Measurements from ENCODE around the gene PPP3CA. TPM values are rescaled to one million over a fixed set of nuclear protein-coding genes. Genes with fewer than 3 reads are reported as not detected.

PPP3CA gene
- total RNA-seq, 2 donors from 2014 or later: 11.3 to 15.6 TPM

- Mint-ChIP-seq H3K27me3 (ENCODE audit: low read depth) (peaks cover 37% of the 10 kb centered on the region), H3K4me3 (peak overlapping the region; percentile 97 to 99), H3K27ac (peak overlapping the region; percentile 61), H3K4me1 (ENCODE audit: low read depth) (peaks cover 24% of the 10 kb centered on the region), H3K9me3 (no peaks in the 10 kb centered on the region), H3K36me3 (ENCODE audit: insufficient read depth in 2 of 2) (peaks cover 0 to 9% of the 10 kb centered on the region in 2 donors)
- peak; percentile 89 to 90 for ATAC-seq (replicated peaks in 1 of 2)
- DNase-seq: peak; percentile 97 to 98
Measured at GRCh38 chr4:101347557-101348366, 436 bp upstream of the PPP3CA start.

GRCh38 chr4:101346351-101347266 lies 717 bp downstream of the PPP3CA start:
- H3K27ac Mint-ChIP-seq: peak overlapping the region; percentile 82
- H3K27me3 Mint-ChIP-seq (ENCODE audit: low read depth): peaks cover 37% of the 10 kb centered on the region
- no peaks in the 10 kb centered on the region for H3K9me3 Mint-ChIP-seq
- DNase-seq (peak; percentile 56 to 63), ATAC-seq (replicated peaks in 1 of 2) (peak; percentile 20 to 24)
- peaks cover 0 to 9% of the 10 kb centered on the region in 2 donors for H3K36me3 Mint-ChIP-seq (ENCODE audit: insufficient read depth in 2 of 2)
- peaks cover 24% of the 10 kb centered on the region for H3K4me1 Mint-ChIP-seq (ENCODE audit: low read depth)
- peak overlapping the region; percentile 97 to 99 for H3K4me3 Mint-ChIP-seq

- Mint-ChIP-seq H3K9me3 (no peaks in the 10 kb centered on the region), H3K27ac (peak overlapping the region; percentile 61)
- ATAC-seq (replicated peaks in 1 of 2): no peak
Measured at GRCh38 chr4:101345596-101346350, 1.6 kb downstream of the PPP3CA start.

GRCh38 chr4:101345271-101345595 lies 2.1 kb downstream of the PPP3CA start:
- peaks cover 34% of the 10 kb centered on the region for H3K27me3 Mint-ChIP-seq (ENCODE audit: low read depth)
- no peak for ATAC-seq (replicated peaks in 1 of 2)
- no peaks in the 10 kb centered on the region for H3K9me3 Mint-ChIP-seq
- H3K4me3 Mint-ChIP-seq: peak overlapping the region; percentile 89 to 92
- H3K27ac Mint-ChIP-seq: peak overlapping the region; percentile 61
- peaks cover 24% of the 10 kb centered on the region for H3K4me1 Mint-ChIP-seq (ENCODE audit: low read depth)
- peak in 1 of 2 donors; percentile 19 for DNase-seq
- H3K36me3 Mint-ChIP-seq (ENCODE audit: insufficient read depth in 2 of 2): peaks cover 0 to 9% of the 10 kb centered on the region in 2 donors

More at GRCh38 chr4:101345596-101346350, 1.6 kb downstream of the PPP3CA start:
- Mint-ChIP-seq H3K4me1 (ENCODE audit: low read depth) (peaks cover 24% of the 10 kb centered on the region), H3K36me3 (ENCODE audit: insufficient read depth in 2 of 2) (peaks cover 0 to 9% of the 10 kb centered on the region in 2 donors), H3K27me3 (ENCODE audit: low read depth) (peaks cover 37% of the 10 kb centered on the region), H3K4me3 (peak overlapping the region; percentile 97 to 99)
- peak; percentile 52 to 56 for DNase-seq

GRCh38 chr4:101339332-101339731 lies 8.0 kb downstream of the PPP3CA start:
- no peak for DNase-seq
- no peak for ATAC-seq (replicated peaks in 1 of 2)
- Mint-ChIP-seq H3K9me3 (no peaks in the 10 kb centered on the region), H3K27me3 (ENCODE audit: low read depth) (no peaks in the 10 kb centered on the region), H3K36me3 (ENCODE audit: insufficient read depth in 2 of 2) (no peaks in the 10 kb centered on the region), H3K27ac (no peak overlapping the region), H3K4me1 (ENCODE audit: low read depth) (peaks cover 24% of the 10 kb centered on the region), H3K4me3 (no peak overlapping the region)

- Mint-ChIP-seq H3K27me3 (ENCODE audit: low read depth) (no peaks in the 10 kb centered on the region), H3K36me3 (ENCODE audit: insufficient read depth in 2 of 2) (no peaks in the 10 kb centered on the region), H3K9me3 (no peaks in the 10 kb centered on the region), H3K4me1 (ENCODE audit: low read depth) (peaks cover 23% of the 10 kb centered on the region), H3K27ac (no peak overlapping the region), H3K4me3 (no peak overlapping the region)
- DNase-seq (no peak), ATAC-seq (replicated peaks in 1 of 2) (peak in 1 of 2 donors; percentile 27)
Measured at GRCh38 chr4:101337688-101338087, 9.6 kb downstream of the PPP3CA start.

- H3K4me3 Mint-ChIP-seq: peak overlapping the region in 1 of 2 donors; percentile 66
- peaks cover 17% of the 10 kb centered on the region for H3K27me3 Mint-ChIP-seq (ENCODE audit: low read depth)
- H3K27ac Mint-ChIP-seq: no peak overlapping the region
- H3K9me3 Mint-ChIP-seq: no peaks in the 10 kb centered on the region
- DNase-seq (no peak), ATAC-seq (replicated peaks in 1 of 2) (peak; percentile 46 to 88)
- no peaks in the 10 kb centered on the region for H3K36me3 Mint-ChIP-seq (ENCODE audit: insufficient read depth in 2 of 2)
- peaks cover 28% of the 10 kb centered on the region for H3K4me1 Mint-ChIP-seq (ENCODE audit: low read depth)
Measured at GRCh38 chr4:101334963-101335572, 12.3 kb downstream of the PPP3CA start.

- Mint-ChIP-seq H3K27me3 (ENCODE audit: low read depth) (peaks cover 17% of the 10 kb centered on the region), H3K36me3 (ENCODE audit: insufficient read depth in 2 of 2) (no peaks in the 10 kb centered on the region), H3K9me3 (no peaks in the 10 kb centered on the region), H3K4me3 (no peak overlapping the region), H3K4me1 (ENCODE audit: low read depth) (peaks cover 37% of the 10 kb centered on the region), H3K27ac (no peak overlapping the region)
- ATAC-seq (replicated peaks in 1 of 2) (no peak), DNase-seq (no peak)
Measured at GRCh38 chr4:101332424-101332823, 14.9 kb downstream of the PPP3CA start.

GRCh38 chr4:101331017-101331416 lies 16.3 kb downstream of the PPP3CA start:
- no peak overlapping the region for H3K4me3 Mint-ChIP-seq
- H3K9me3 Mint-ChIP-seq: no peaks in the 10 kb centered on the region
- no peak overlapping the region for H3K27ac Mint-ChIP-seq
- no peak for ATAC-seq (replicated peaks in 1 of 2)
- no peaks in the 10 kb centered on the region for H3K36me3 Mint-ChIP-seq (ENCODE audit: insufficient read depth in 2 of 2)
- peaks cover 47% of the 10 kb centered on the region for H3K4me1 Mint-ChIP-seq (ENCODE audit: low read depth)
- no peak for DNase-seq
- H3K27me3 Mint-ChIP-seq (ENCODE audit: low read depth): peaks cover 29% of the 10 kb centered on the region

GRCh38 chr4:101329592-101329991 lies 17.7 kb downstream of the PPP3CA start:
- no peak overlapping the region for H3K4me3 Mint-ChIP-seq
- ATAC-seq (replicated peaks in 1 of 2): no peak
- H3K27me3 Mint-ChIP-seq (ENCODE audit: low read depth): peaks cover 29% of the 10 kb centered on the region
- DNase-seq: no peak
- no peaks in the 10 kb centered on the region for H3K36me3 Mint-ChIP-seq (ENCODE audit: insufficient read depth in 2 of 2)
- H3K4me1 Mint-ChIP-seq (ENCODE audit: low read depth): peaks cover 37% of the 10 kb centered on the region
- H3K27ac Mint-ChIP-seq: no peak overlapping the region
- H3K9me3 Mint-ChIP-seq: no peaks in the 10 kb centered on the region

- Mint-ChIP-seq H3K4me3 (peak overlapping the region; percentile 47 to 55), H3K36me3 (ENCODE audit: insufficient read depth in 2 of 2) (no peaks in the 10 kb centered on the region), H3K9me3 (no peaks in the 10 kb centered on the region), H3K4me1 (ENCODE audit: low read depth) (peaks cover 36% of the 10 kb centered on the region), H3K27me3 (ENCODE audit: low read depth) (peaks cover 29% of the 10 kb centered on the region), H3K27ac (peak overlapping the region; percentile 21)
- DNase-seq (peak; percentile 24 to 33), ATAC-seq (replicated peaks in 1 of 2) (peak; percentile 91)
Measured at GRCh38 chr4:101328063-101328602, 19.2 kb downstream of the PPP3CA start.

- Mint-ChIP-seq H3K27me3 (ENCODE audit: low read depth) (peaks cover 20% of the 10 kb centered on the region), H3K27ac (no peak overlapping the region), H3K4me3 (no peak overlapping the region), H3K4me1 (ENCODE audit: low read depth) (peaks cover 31% of the 10 kb centered on the region), H3K9me3 (no peaks in the 10 kb centered on the region), H3K36me3 (ENCODE audit: insufficient read depth in 2 of 2) (no peaks in the 10 kb centered on the region)
- DNase-seq (no peak), ATAC-seq (replicated peaks in 1 of 2) (no peak)
Measured at GRCh38 chr4:101326576-101326975, 20.8 kb downstream of the PPP3CA start.

Measured in activated T-cell treated with anti-CD3 and anti-CD28 coated beads, Interleukin-2, amount 50 U/mL, for 72 hours (primary cell).